HL-60 (cell line): Measurements from ENCODE around the gene ADGRL2.

ENCODE experiments used
- DNase-seq, 2 experiments: peaks; one replicate each; pipeline ENCODE4 v3.0.0-alpha.2; 2010 to 2020; ENCODE audit warnings: low read depth in 1 of 2, low spot score in 1 of 2
- H3K27ac ChIP-seq: fragments of 250-450 bp; sonication (Bioruptor Pico); replicated peaks from 2 replicates; pipeline ENCODE4 v1.5.1; 2020; ENCODE audit warnings: mild to moderate bottlenecking, moderate library complexity
- H3K27me3 ChIP-seq: fragments of 250-450 bp; sonication (Bioruptor Pico); 2 replicates; pipeline ENCODE4 v1.5.1; 2021; ENCODE audit warnings: mild to moderate bottlenecking, moderate library complexity; ENCODE audit not compliant: insufficient read depth, poor library complexity, severe bottlenecking
- H3K4me3 ChIP-seq: replicated peaks from 2 replicates; pipeline ENCODE4 v1.5.1; 2011; ENCODE audit warnings: mild to moderate bottlenecking, control low read depth, low read length; ENCODE audit not compliant: insufficient read depth
- CTCF ChIP-seq: IDR thresholded peaks from one replicate; pipeline ENCODE4 v1.5.1; 2011; ENCODE audit warnings: low read length, control low read depth, inconsistent platforms; ENCODE audit not compliant: insufficient read depth
- GABPA ChIP-seq: IDR thresholded peaks from 2 replicates; pipeline ENCODE4 v1.6.1; 2012; ENCODE audit warnings: low read depth
- POLR2AphosphoS5 ChIP-seq: IDR thresholded peaks from 2 replicates; pipeline ENCODE4 v1.6.1; 2012; ENCODE audit warnings: low read depth
- REST ChIP-seq: IDR thresholded peaks from 2 replicates; pipeline ENCODE4 v1.6.1; 2012; ENCODE audit warnings: low read depth; ENCODE audit not compliant: insufficient replicate concordance
- SPI1 ChIP-seq: IDR thresholded peaks from 2 replicates; pipeline ENCODE4 v1.6.1; 2012; ENCODE audit warnings: low read depth, mild to moderate bottlenecking, borderline replicate concordance

ADGRL2 gene

GRCh38 chr1:81950591-81951244 lies 150.0 kb downstream of the ADGRL2 start:
- H3K27ac ChIP-seq: no peak overlapping the region
- TF ChIP-seq SPI1 (no peak), CTCF (no peak), REST (no peak), POLR2AphosphoS5 (no peak), GABPA (no peak)

GRCh38 chr1:81954534-81955020 lies 153.8 kb downstream of the ADGRL2 start:
- TF ChIP-seq REST: no peak
- TF ChIP-seq SPI1: no peak
- no peak for TF ChIP-seq GABPA
- TF ChIP-seq CTCF: no peak
- TF ChIP-seq POLR2AphosphoS5: no peak
- Histone ChIP-seq H3K27ac (no peak overlapping the region), H3K4me3 (no peak overlapping the region), H3K27me3 (no peaks in the 10 kb centered on the region)
- DNase-seq: no peak

More at GRCh38 chr1:81950591-81951244, 150.0 kb downstream of the ADGRL2 start:
- Histone ChIP-seq H3K4me3 (no peak overlapping the region), H3K27me3 (no peaks in the 10 kb centered on the region)
- DNase-seq: no peak

- no peak for DNase-seq
- H3K27ac ChIP-seq: no peak overlapping the region
- H3K4me3 ChIP-seq: no peak overlapping the region
Measured at GRCh38 chr1:81967951-81968350, 167.2 kb downstream of the ADGRL2 start.

More at GRCh38 chr1:81967951-81968350, 167.2 kb downstream of the ADGRL2 start:
- H3K27me3 ChIP-seq: no peaks in the 10 kb centered on the region
- no peak for TF ChIP-seq REST
- no peak for TF ChIP-seq GABPA
- no peak for TF ChIP-seq CTCF
- no peak for TF ChIP-seq POLR2AphosphoS5
- TF ChIP-seq SPI1: no peak
